Effector memory CD8-positive, alpha-beta T cell (primary cell): ENCODE data around the gene TMOD1.
A peak's percentile ranks its signal among the peaks of the same experiment; 100 is the strongest.
"Not testable (repeated sequence)": the region's sequence is repeated elsewhere in the genome, so short reads cannot be mapped to it uniquely, and the experiment has no call there.

Experiments used
- ATAC-seq: fragments of 150-1000 bp; cut with Tn5 transposase; replicated peaks from 2 replicates; pipeline ENCODE4 v1.10.0; 2021; ENCODE audit warnings: mild to moderate bottlenecking, moderate library complexity
- DNase-seq, 3 experiments: peaks; one replicate each; pipeline ENCODE4 v3.0.0; 2021
- H3K27ac Mint-ChIP-seq, 2 donors: one replicate each; pipeline ENCODE4 v1.8.0; 2022; ENCODE audit warnings: mild to moderate bottlenecking in 2 of 2, mixed read lengths in 2 of 2, moderate library complexity in 2 of 2
- H3K27me3 Mint-ChIP-seq, 2 donors: one replicate each; pipeline ENCODE4 v1.8.0; 2022; ENCODE audit warnings: mixed read lengths in 2 of 2
- H3K36me3 Mint-ChIP-seq: one replicate; pipeline ENCODE4 v1.8.0; 2022; ENCODE audit warnings: mild to moderate bottlenecking, moderate library complexity, mixed read lengths; ENCODE audit not compliant: insufficient read depth
- H3K4me1 Mint-ChIP-seq, 2 donors: one replicate each; pipeline ENCODE4 v1.8.0; 2022; ENCODE audit warnings: low read depth in 2 of 2, mixed read lengths in 2 of 2
- H3K4me3 Mint-ChIP-seq, 2 donors: one replicate each; pipeline ENCODE4 v1.8.0; 2022; ENCODE audit warnings: mild to moderate bottlenecking in 2 of 2, mixed read lengths in 2 of 2, moderate library complexity in 2 of 2
- H3K9me3 Mint-ChIP-seq, 2 donors: one replicate each; pipeline ENCODE4 v1.8.0; 2022; ENCODE audit warnings: mixed read lengths in 2 of 2

TMOD1 gene

DNA sequence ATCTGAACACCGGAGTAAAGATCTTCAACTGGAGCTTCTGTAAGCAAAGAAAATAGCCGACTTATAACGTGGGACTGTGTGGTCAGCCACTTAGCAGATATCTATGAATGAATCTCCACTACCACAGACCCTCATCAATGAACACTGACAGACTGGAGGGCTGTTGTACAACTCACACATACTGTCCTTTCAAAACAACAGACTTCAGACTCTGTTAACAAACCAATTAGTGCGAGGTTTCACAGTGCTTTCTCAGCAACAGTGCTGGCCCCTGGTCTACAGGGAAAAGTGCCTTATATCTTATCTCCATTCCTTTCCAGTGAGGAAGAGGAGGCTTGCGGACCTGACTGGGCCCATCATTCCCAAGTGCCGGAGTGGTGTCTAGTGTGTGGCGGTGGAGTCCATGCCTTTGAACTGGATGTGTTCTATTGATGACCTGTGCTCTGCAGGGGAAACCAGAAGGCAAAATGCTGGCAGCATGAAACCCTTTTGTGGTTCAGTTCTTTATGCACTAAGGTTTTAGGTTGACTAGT, 97.9 kb downstream of the TMOD1 start:
- Mint-ChIP-seq H3K36me3 (peaks cover 6% of the 10 kb centered on the region), H3K27me3 (peaks cover 0 to 9% of the 10 kb centered on the region in 2 donors), H3K27ac (peak overlapping the region in 1 of 2 donors; percentile 21), H3K4me1 (peaks cover 5% of the 10 kb centered on the region in 2 donors), H3K9me3 (no peaks in the 10 kb centered on the region), H3K4me3 (no peak overlapping the region)
- DNase-seq (no peak), ATAC-seq (no peak)

DNA sequence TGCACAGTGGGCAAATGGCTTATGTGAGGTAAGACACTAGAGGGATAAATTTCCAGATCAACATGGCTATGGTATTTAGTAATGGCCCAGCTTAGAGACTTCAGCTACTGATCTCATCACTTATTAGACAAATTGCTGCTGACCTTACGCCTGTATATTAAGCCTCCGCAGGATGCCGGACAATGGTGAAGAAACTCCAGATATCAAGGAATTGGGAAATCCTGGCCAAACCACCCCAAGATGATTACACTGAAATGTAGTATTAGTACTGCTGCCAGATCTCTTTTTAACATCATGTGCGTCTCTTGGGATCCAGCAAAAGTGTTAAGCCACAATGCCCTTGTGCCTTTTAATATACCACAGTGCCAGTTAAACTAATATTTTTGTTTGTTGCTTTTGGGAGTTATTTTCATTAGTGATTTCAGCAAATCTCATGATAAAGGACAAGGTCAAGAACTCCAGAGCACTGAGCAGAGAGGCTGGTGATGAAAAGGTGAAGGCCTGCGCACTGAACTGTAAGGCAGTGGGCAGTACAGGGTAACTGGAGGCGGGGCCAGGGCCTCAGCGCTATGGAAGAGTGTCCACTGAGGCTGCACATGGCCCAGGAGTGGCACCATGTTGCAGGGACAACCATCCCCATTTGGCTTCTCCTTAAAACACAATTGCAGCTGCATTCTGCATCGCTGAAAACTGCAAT, 99.2 kb downstream of the TMOD1 start:
- Mint-ChIP-seq H3K27ac (no peak overlapping the region), H3K4me3 (no peak overlapping the region), H3K27me3 (peaks cover 0 to 9% of the 10 kb centered on the region in 2 donors), H3K36me3 (peaks cover 11% of the 10 kb centered on the region), H3K9me3 (no peaks in the 10 kb centered on the region), H3K4me1 (peaks cover 5% of the 10 kb centered on the region in 2 donors)
- no peak for DNase-seq
- ATAC-seq, result no peak

DNA sequence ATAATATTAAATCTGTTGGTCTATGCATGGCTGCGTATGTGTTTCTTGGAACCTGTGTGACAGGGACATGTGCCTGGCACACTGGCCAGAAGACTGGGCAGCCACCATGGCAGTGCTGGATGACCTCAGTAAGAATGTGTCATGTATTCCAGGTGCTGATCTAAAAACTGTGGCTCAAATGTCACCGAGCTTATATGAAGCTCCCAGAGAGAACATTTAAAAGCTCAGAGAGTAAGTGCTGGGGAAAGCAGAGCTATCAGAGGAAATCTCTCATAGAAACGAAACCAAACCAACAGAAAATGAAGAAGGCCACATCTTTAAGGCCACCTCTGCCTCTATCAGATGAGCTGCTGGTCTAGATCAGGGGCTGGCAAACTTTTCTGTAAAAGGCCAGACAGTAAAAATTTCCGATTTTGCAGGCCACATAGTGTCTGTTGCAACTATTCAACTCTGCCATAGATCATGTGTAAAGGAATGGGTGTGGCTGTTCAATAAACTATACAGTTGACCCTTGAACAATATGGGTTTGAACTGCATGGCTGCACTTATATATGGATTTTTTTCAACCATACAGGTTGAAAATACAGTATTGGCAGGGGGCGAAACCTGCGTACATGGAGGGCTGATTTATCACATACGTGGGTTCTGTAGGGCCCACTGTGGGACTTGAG, 99.9 kb downstream of the TMOD1 start:
- DNase-seq, result no peak
- no peaks in the 10 kb centered on the region for H3K9me3 Mint-ChIP-seq
- H3K27me3 Mint-ChIP-seq, result peaks cover 0 to 3% of the 10 kb centered on the region in 2 donors
- H3K4me3 Mint-ChIP-seq, result no peak overlapping the region
- peaks cover 16% of the 10 kb centered on the region for H3K36me3 Mint-ChIP-seq
- H3K27ac Mint-ChIP-seq, result no peak overlapping the region
- peaks cover 5% of the 10 kb centered on the region in 2 donors for H3K4me1 Mint-ChIP-seq
- ATAC-seq, result no peak

DNA sequence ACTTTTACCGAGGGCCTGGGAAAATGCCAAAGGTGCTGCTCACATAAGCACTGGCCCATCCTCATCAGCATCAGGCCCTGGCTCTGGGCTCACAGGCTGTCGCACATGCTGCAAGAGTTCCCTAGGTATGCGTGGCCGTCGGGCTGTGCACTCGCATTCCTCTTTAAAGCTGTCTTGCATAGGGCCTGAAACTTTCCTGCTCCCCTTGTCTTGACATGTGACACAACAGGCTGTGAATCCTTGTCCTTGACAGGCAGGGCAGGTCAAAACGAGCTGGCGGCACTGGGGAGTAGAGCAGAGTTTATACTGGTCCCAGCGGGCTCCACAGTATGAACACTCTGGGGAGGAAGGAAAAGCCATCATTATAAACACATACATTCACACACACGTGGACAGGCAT, 101.0 kb downstream of the TMOD1 start:
- Mint-ChIP-seq H3K27ac (no peak overlapping the region), H3K9me3 (no peaks in the 10 kb centered on the region), H3K36me3 (peaks cover 16% of the 10 kb centered on the region), H3K27me3 (no peaks in the 10 kb centered on the region), H3K4me1 (peaks cover 5% of the 10 kb centered on the region in 2 donors), H3K4me3 (no peak overlapping the region)
- no peak for ATAC-seq
- DNase-seq, result no peak

DNA sequence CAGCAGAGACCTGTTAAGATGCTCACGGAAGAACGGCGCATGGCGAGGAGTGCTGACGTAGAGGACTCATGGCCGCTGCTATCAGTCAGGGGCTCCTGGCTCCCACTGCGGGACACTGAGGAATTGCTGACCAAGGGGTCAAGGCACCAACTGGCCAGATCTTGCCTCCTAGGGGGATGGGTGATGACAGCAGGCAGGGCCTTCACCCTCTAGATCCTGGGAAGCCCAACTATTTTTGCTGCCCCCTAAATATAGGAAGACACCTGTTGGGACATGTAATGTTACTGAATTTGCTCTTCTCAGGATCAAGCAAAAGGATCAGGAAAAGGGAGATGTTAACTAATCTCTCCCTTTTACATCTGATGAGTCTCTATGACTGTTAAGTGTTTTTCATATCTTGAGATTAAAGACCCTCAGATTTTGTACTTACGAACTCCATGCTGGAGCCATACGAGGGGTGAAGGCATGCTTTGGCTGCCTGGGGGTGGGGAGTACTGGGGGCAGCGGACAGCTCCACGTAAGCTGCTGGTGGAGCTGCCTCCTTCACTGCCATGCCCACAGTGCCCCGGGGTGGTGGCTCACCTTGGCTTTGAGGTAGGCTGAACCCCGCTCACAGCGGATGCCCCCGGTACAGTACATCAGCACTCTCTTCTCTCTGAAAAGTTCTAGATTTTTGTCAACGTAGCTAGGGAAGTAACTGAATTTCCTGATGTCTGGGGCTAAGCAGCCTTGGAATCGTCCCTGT, 103.6 kb downstream of the TMOD1 start:
- no peaks in the 10 kb centered on the region for H3K4me1 Mint-ChIP-seq
- H3K9me3 Mint-ChIP-seq, result no peaks in the 10 kb centered on the region
- DNase-seq, result no peak
- no peak overlapping the region for H3K4me3 Mint-ChIP-seq
- no peaks in the 10 kb centered on the region for H3K27me3 Mint-ChIP-seq
- no peak for ATAC-seq
- peaks cover 16% of the 10 kb centered on the region for H3K36me3 Mint-ChIP-seq
- H3K27ac Mint-ChIP-seq, result no peak overlapping the region

DNA sequence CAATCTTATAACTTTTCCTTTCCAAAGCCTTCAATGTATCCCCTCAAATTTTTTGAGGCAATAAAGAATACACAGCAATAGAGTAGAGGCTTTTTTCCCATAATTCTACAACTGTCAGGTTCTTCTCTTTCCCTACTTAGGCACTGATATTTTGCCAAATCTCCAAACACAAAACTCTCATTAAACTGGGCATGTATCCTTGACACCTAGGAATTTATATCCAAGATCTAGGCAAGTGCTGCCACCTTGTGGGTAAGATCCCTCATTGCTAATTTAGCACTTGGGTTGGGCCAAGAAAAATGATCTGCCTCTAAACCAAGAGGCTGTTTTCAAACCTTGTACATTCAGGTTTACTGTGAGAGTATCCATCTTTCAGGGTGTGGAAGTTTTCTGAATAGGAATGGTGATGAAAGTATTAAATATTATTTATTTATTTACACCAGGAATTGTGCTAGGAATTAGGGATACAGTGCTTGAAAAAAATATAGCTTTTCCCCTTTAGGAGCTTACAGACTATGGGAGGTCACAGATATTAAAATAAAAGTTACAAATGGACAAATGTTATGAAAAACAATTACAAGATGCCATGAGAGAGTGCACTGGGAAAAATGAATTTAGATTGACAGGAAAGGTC, 114.1 kb downstream of the TMOD1 start:
- peak; percentile 70 for ATAC-seq
- H3K27me3 Mint-ChIP-seq, result no peaks in the 10 kb centered on the region
- peak; percentile 55 to 58 (median 57) for DNase-seq
- peaks cover 5% of the 10 kb centered on the region for H3K36me3 Mint-ChIP-seq
- H3K9me3 Mint-ChIP-seq, result no peaks in the 10 kb centered on the region
- H3K4me1 Mint-ChIP-seq, result peaks cover 0 to 3% of the 10 kb centered on the region in 2 donors
- H3K27ac Mint-ChIP-seq, result no peak overlapping the region
- no peak overlapping the region for H3K4me3 Mint-ChIP-seq

DNA sequence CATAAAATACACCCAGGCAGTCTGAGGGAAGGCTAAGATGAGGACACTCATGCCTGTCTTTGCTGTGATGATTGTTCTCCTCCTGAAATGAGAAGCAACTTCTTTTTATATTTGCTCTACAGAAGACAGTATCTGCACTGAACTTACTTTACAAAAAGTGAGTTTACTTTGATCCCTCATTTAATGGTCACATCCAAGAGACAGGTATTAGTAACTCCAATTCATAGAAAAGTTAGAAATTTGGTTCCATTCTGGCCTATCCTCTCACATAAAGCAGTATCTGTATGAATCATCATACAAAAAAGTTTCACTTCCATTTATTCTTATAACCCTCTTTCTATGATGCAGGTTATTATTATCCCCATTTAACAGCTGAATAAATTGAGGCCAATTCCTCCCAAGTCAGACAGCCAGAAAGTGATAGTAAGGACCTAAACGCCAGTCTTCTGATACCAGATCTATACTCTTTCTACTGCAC, 116.5 kb downstream of the TMOD1 start:
- H3K27me3 Mint-ChIP-seq, result no peaks in the 10 kb centered on the region
- H3K36me3 Mint-ChIP-seq, result peaks cover 10% of the 10 kb centered on the region
- no peak for ATAC-seq
- no peak overlapping the region for H3K4me3 Mint-ChIP-seq
- DNase-seq, result no peak
- H3K4me1 Mint-ChIP-seq, result peaks cover 0 to 3% of the 10 kb centered on the region in 2 donors
- H3K9me3 Mint-ChIP-seq, result no peaks in the 10 kb centered on the region
- peak overlapping the region in 1 of 2 donors; percentile 18 for H3K27ac Mint-ChIP-seq

DNA sequence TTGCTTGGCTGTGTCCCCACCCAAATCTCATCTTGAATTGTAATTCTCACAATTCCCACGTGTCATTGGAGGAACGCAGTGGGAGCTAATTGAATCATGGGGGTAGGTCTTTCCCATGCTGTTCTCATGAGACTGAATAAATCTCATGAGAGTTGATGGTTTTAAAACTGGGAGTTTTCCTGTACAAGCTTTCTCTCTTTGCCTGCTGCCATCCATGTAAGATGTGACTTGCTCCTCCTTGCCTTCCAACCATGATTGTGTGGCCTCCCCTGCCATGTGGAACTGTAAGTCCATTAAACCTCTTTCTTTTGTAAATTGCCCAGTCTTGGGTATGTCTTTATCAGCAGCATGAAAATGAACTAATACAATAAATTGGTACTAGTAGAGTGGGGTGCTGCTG, 118.6 kb downstream of the TMOD1 start:
- not testable (repeated sequence) for H3K36me3 Mint-ChIP-seq

DNA sequence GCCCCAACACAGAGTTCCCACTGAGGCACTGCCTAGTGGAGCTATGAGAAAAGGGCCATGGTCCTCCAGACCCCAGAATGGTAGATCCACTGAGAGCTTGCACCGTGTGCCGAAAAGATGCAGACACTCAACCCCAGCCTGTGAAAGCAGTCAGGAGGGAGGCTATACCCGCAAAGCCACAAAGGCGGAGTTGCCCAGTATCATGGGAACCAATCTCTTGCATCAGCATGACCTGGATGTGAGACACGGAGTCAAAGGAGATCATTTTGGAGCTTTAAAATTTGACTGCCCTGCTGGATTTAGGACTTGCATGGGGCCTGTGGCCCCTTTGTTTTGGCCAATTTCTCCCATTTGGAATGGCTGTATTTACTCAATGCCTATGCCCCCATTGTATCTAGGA, 121.0 kb downstream of the TMOD1 start:
- H3K4me3 Mint-ChIP-seq, ATAC-seq, H3K27me3 Mint-ChIP-seq, H3K36me3 Mint-ChIP-seq, DNase-seq, H3K27ac Mint-ChIP-seq, H3K9me3 Mint-ChIP-seq, H3K4me1 Mint-ChIP-seq: not testable (repeated sequence)

More for the DNA sequence above, 118.6 kb downstream of the TMOD1 start:
- H3K4me3 Mint-ChIP-seq, H3K9me3 Mint-ChIP-seq, DNase-seq, H3K4me1 Mint-ChIP-seq, ATAC-seq, H3K27me3 Mint-ChIP-seq: not testable (repeated sequence)
- H3K27ac Mint-ChIP-seq, result peak overlapping the region in 1 of 2 donors; percentile 80

DNA sequence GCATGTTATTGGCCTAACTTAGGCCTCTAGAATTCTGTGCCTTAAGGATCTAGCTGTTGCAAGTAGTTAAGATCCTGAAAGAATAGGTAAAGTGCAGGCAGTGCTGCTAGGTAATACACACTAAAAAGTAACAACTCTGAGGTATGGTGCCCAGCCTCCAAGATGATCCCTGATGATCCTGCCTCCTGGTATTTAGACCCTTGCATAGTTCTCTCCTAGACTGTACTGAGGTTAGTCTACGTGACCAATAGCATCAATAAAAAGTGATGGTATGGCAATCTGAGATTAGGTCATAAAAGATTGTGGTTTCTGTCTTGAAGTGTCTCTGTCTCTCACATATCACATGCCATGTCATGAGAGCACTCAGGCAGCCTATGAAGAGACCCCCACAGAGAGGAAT, 122.5 kb downstream of the TMOD1 start:
- H3K9me3 Mint-ChIP-seq, result no peaks in the 10 kb centered on the region
- no peaks in the 10 kb centered on the region for H3K4me1 Mint-ChIP-seq
- no peaks in the 10 kb centered on the region for H3K27me3 Mint-ChIP-seq
- DNase-seq, result no peak
- no peak overlapping the region for H3K27ac Mint-ChIP-seq
- no peak overlapping the region for H3K4me3 Mint-ChIP-seq
- no peak for ATAC-seq
- peaks cover 5% of the 10 kb centered on the region for H3K36me3 Mint-ChIP-seq

DNA sequence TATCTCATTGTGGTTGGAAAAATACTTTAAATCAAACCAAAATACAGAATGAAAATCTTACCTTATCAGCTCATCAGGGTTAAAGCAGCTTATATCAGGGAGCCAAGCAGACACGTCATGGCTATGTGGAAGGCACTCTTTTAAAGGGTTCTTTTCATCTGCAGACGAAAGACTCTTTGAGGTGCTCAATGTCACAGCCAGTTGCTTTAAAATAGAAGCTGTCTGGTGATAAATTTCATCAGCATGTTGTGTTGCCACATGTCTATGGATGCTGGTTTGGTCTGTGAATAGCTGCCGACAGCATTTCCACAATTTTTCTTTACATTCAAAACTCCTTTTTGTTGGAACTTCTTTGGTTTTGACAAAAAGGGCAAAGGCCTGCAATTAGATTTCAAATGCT, 124.2 kb downstream of the TMOD1 start:
- no peak overlapping the region for H3K27ac Mint-ChIP-seq
- H3K27me3 Mint-ChIP-seq, result no peaks in the 10 kb centered on the region
- H3K36me3 Mint-ChIP-seq, result peaks cover 5% of the 10 kb centered on the region
- no peaks in the 10 kb centered on the region for H3K9me3 Mint-ChIP-seq
- no peak for DNase-seq
- ATAC-seq, result no peak
- H3K4me1 Mint-ChIP-seq, result peaks cover 0 to 9% of the 10 kb centered on the region in 2 donors
- no peak overlapping the region for H3K4me3 Mint-ChIP-seq

DNA sequence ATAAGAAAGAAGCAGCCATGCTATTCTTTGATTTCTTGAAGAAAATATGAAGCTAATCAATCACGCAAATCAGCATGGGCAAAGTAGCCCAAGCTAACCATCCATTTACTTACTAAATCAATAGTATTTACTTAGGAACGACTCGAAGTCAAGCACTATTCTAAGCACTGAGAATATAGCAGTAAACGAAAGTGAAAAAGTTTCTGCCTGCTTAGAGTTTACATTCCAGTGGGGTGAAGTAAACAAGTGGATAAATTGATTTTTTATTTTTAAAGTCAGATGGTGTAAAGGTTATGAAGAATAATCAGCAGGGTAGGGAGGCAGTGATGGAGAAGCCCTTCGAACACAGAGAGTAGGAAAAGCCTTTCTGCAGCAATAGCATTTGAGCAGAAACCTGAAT, 126.2 kb downstream of the TMOD1 start:
- H3K9me3 Mint-ChIP-seq, result no peaks in the 10 kb centered on the region
- no peak for ATAC-seq
- H3K4me3 Mint-ChIP-seq, result no peak overlapping the region
- H3K27me3 Mint-ChIP-seq, result no peaks in the 10 kb centered on the region
- no peak for DNase-seq
- H3K4me1 Mint-ChIP-seq, result peaks cover 9 to 18% of the 10 kb centered on the region in 2 donors
- H3K36me3 Mint-ChIP-seq, result peaks cover 7% of the 10 kb centered on the region
- H3K27ac Mint-ChIP-seq, result no peak overlapping the region

DNA sequence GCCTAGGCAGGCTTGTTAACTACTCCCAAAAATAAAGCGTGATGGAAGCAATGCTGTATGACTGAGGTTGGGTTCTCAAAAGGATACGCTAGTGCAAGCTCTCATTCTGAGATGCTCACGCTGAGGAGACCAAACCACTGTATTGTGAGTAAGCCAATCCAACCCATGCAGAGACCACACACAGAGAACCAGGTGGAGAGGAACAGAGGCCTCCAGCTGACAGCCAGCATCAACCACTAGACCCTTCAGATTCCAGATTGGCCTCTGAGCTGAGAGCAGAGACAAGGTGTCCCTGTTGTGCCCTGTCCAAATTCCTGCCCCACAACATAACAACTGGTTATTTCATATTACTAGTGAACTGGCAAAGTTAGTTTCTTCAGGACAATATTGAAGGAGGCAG, 127.2 kb downstream of the TMOD1 start:
- ATAC-seq, result no peak
- Mint-ChIP-seq H3K4me3 (no peak overlapping the region), H3K36me3 (peaks cover 16% of the 10 kb centered on the region), H3K4me1 (peaks cover 9 to 19% of the 10 kb centered on the region in 2 donors), H3K27me3 (no peaks in the 10 kb centered on the region), H3K27ac (no peak overlapping the region), H3K9me3 (no peaks in the 10 kb centered on the region)
- DNase-seq, result no peak
